ENCODE measurements around the gene NUP188.

NUP188 gene

GRCh38 chr9:128947527-128948301 lies at the start of gene NUP188, which contains the start of gene DOLK:
NUP188 (plus strand) TSS chr9:128947699; CDS start chr9:128947720, 21 bp downstream.
DOLK (minus strand) TSS chr9:128947603; CDS start chr9:128947303, 300 bp downstream.
- peak; percentile 100 for DNase-seq

GRCh38 chr9:128898382-128898781 lies 49.1 kb upstream of the NUP188 start:
- no peak for DNase-seq

GRCh38 chr9:128898845-128899565 lies 48.5 kb upstream of the NUP188 start:
- DNase-seq = no peak

- no peak for DNase-seq
Observed at GRCh38 chr9:128899566-128900322, 47.8 kb upstream of the NUP188 start.

- no peak for DNase-seq
Observed at GRCh38 chr9:128901379-128901778, 46.1 kb upstream of the NUP188 start.

- DNase-seq = no peak
Observed at GRCh38 chr9:128901822-128902221, 45.7 kb upstream of the NUP188 start.

- peak; percentile 91 for DNase-seq
Observed at GRCh38 chr9:128902351-128903078, 45.0 kb upstream of the NUP188 start.

GRCh38 chr9:128903079-128903461 lies 44.4 kb upstream of the NUP188 start:
- no peak for DNase-seq

GRCh38 chr9:128903871-128904620 lies 43.5 kb upstream of the NUP188 start:
- no peak for DNase-seq

- no peak for DNase-seq
Observed at GRCh38 chr9:128905964-128906363, 41.5 kb upstream of the NUP188 start.

- no peak for DNase-seq
Observed at GRCh38 chr9:128906741-128907140, 40.8 kb upstream of the NUP188 start.

- DNase-seq = no peak
Observed at GRCh38 chr9:128908372-128908771, 39.1 kb upstream of the NUP188 start.

GRCh38 chr9:128909859-128910258 lies 37.6 kb upstream of the NUP188 start:
- DNase-seq = no peak

- DNase-seq = no peak
Observed at GRCh38 chr9:128910906-128911305, 36.6 kb upstream of the NUP188 start.

- no peak for DNase-seq
Observed at GRCh38 chr9:128911529-128912035, 35.9 kb upstream of the NUP188 start.

- DNase-seq = no peak
Observed at GRCh38 chr9:128912270-128912853, 35.1 kb upstream of the NUP188 start.

GRCh38 chr9:128913048-128913900 lies 34.2 kb upstream of the NUP188 start:
- DNase-seq = no peak

GRCh38 chr9:128913995-128914772 lies 33.3 kb upstream of the NUP188 start:
- DNase-seq = no peak

- DNase-seq = no peak
Observed at GRCh38 chr9:128916204-128916603, 31.3 kb upstream of the NUP188 start.

GRCh38 chr9:128916745-128917144 lies 30.8 kb upstream of the NUP188 start:
- DNase-seq = no peak

Data from activated CD8-positive, alpha-beta memory T cell treated with anti-CD3 and anti-CD28 coated beads, Interleukin-2, amount 50 U/mL, for 48 hours (primary cell).